NOMO-1 treated with dmso at 0.1 percent for 144 hours (cell line): Measurements from ENCODE around the gene IP6K3.
A peak's percentile ranks its signal among the peaks of the same experiment; 100 is the strongest.

ENCODE experiments used
- DNase-seq: peaks from one replicate; lab custom pipeline; 2025; ENCODE audit not compliant: unreplicated experiment; lab: John Stamatoyannopoulos, UW

The IP6K3 gene

GRCh38 chr6:33778444-33779121 lies 31.9 kb upstream of the IP6K3 start:
- DNase-seq, result no peak

- DNase-seq, result no peak
Measured at GRCh38 chr6:33777398-33778388, 31.0 kb upstream of the IP6K3 start.

GRCh38 chr6:33776764-33777163 lies 30.1 kb upstream of the IP6K3 start:
- DNase-seq, result no peak

GRCh38 chr6:33776186-33776585 lies 29.5 kb upstream of the IP6K3 start:
- no peak for DNase-seq

- no peak for DNase-seq
Measured at GRCh38 chr6:33774774-33775173, 28.1 kb upstream of the IP6K3 start.

GRCh38 chr6:33772902-33773472 lies 26.3 kb upstream of the IP6K3 start:
- DNase-seq, result no peak

GRCh38 chr6:33772082-33772830 lies 25.6 kb upstream of the IP6K3 start:
- DNase-seq, result no peak

- peak; percentile 44 for DNase-seq
Measured at GRCh38 chr6:33771146-33772081, 24.7 kb upstream of the IP6K3 start.

GRCh38 chr6:33770833-33771145 lies 24.1 kb upstream of the IP6K3 start:
- DNase-seq, result no peak

GRCh38 chr6:33770124-33770832 lies 23.6 kb upstream of the IP6K3 start:
- DNase-seq, result no peak

GRCh38 chr6:33769248-33769821 lies 22.6 kb upstream of the IP6K3 start:
- no peak for DNase-seq

- peak; percentile 59 for DNase-seq
Measured at GRCh38 chr6:33768644-33769120, 22.0 kb upstream of the IP6K3 start.

- no peak for DNase-seq
Measured at GRCh38 chr6:33766921-33767907, 20.5 kb upstream of the IP6K3 start.

GRCh38 chr6:33765368-33765767 lies 18.7 kb upstream of the IP6K3 start:
- DNase-seq, result no peak

- DNase-seq, result no peak
Measured at GRCh38 chr6:33764036-33764435, 17.3 kb upstream of the IP6K3 start.

GRCh38 chr6:33763483-33763882 lies 16.8 kb upstream of the IP6K3 start:
- DNase-seq, result no peak

- DNase-seq, result no peak
Measured at GRCh38 chr6:33762713-33763112, 16.0 kb upstream of the IP6K3 start.
